HCEC 1CT (cell line): ENCODE results near the gene STAT1.
A peak's percentile ranks its signal among the peaks of the same experiment; 100 is the strongest.

Experiments used
- DNase-seq: peaks from one replicate; pipeline ENCODE4 v3.0.0-alpha.2; 2017

The STAT1 gene

GRCh38 chr2:191013932-191014652 is at the start of gene STAT1:
TSS of gene STAT1 (minus strand) at chr2:191014171. CDS start at chr2:191010003, 4,168 bp downstream.
- peak; percentile 91 for DNase-seq

DNA sequence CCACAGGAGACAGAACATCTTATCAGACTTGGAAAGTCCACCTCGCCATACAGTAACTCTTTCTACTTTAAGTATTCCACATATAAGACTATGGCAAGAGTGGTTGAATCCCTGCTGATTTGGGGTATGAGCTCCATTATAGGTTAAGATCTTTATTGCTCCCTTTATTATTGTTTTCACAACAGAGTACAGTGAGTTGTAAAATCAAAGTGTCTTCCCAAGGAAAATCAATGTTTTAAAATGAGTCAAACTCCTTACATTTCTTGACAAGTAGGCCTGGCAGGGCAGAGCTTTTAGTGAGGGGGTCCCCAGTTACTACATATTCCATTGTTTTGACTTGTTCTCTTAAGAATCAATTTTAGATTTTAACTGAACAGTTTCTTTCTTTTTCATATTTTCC is 49.6 kb upstream of the STAT1 start:
- DNase-seq: no peak

DNA sequence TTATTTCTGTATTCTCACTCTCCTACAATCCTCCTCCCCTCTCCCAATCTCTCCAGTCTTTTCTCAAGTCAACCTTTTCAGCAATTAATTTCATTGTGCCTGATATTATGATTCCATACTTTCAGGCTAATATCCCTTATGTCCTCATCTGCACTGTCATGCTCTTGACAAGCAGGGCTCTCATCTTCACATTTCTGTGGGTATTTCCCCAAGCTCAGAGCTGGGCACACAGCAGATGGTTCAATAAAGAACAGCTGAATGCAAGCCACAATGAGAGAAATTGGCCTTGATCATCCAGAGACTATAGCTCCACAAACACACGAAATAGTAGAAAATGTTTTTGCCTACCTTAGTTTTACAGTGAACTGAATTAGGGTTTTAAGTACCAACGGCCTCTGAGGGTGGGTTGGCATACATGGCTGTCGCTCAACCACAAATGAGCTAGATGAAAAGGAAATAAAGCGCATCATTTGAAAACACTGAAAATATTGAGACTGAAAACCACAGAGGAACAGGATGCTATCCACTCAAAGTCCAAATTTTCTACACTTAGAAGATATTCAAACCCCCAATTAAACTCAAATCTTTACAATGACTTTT is 47.5 kb upstream of the STAT1 start:
- no peak for DNase-seq

DNA sequence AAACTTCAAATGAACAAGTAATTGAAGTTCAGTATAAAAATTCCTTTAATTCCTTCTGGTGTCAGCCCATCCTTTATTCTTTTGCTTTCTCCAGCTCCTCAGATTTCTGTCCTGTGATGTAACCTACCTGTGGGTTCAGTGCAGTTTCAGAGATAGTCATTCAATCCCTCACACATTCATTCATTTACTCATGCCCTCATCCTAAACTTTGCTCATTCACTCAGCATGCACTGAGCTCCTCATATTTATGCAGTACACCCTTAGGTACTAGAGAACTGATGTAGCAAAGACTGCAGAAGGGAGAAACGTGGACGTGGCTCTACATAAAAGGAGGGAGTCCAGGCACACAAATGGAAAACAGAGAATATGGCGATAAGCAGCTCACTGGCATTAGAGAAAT is 45.3 kb upstream of the STAT1 start:
- DNase-seq: no peak

GRCh38 chr2:191056228-191056627 is 42.3 kb upstream of the STAT1 start:
- no peak for DNase-seq

GRCh38 chr2:191053256-191053655 is 39.3 kb upstream of the STAT1 start:
- DNase-seq: no peak

GRCh38 chr2:191051825-191052778 is 38.1 kb upstream of the STAT1 start:
- peak; percentile 67 for DNase-seq

DNA sequence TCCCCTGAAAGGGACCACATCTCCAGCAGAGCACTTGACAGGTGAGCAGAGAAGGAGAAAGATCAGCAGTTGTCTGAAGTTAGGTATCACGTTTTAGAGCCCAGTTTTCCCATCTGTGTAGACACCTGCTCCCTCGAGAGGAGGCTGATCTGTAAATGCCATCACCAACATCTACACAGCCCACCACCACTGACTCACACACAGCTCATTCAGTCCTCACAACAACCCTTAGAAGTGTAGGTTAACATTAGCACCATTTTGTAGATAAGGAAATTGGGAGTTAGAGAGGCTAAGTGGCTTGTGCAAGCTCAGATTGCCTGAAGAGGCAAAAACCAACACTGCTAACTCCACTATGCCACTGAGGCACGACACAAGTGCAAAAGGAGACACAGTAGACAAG is 37.2 kb upstream of the STAT1 start:
- peak; percentile 27 for DNase-seq

DNA sequence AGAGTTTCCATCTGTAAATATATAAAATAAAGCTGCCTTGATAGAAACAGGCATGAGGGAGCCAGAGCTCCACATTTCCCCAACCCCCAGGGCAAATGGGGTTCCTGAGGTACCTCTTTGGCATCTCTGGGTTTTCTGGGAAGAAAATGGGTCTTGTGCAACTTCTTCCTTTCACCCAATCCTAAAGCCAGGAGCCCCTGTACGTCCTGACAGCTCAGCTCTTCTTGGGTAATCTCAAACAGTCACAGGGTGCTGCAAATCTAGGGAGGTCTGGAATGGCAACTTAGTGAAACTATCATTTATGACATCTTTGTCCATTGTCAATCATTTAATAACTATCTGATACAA is 36.6 kb upstream of the STAT1 start:
- DNase-seq: peak; percentile 90

GRCh38 chr2:191049728-191050639 is 36.0 kb upstream of the STAT1 start:
- DNase-seq: peak; percentile 86

DNA sequence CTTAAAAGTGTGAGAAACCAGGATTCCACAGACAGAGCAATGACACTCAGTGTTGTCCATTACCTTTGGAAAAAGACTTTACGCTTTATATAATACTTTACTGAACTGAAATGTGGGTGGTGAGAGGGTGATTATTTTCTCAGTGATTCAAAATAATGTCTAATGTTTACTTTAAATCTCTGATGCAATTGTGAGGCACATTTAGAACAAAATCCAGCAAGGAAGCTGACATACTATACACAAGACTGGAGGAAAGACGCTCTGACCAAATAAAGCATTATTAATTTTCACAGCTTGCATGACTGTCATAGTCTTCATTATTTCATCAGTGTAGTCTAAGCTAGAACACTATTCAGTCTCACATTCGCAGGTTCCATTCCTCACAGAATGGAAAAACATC is 34.1 kb upstream of the STAT1 start:
- peak; percentile 84 for DNase-seq

GRCh38 chr2:191045141-191045540 is 31.2 kb upstream of the STAT1 start:
- peak; percentile 7 for DNase-seq

- peak; percentile 73 for DNase-seq
Observed at GRCh38 chr2:191043438-191043837, 29.5 kb upstream of the STAT1 start.

DNA sequence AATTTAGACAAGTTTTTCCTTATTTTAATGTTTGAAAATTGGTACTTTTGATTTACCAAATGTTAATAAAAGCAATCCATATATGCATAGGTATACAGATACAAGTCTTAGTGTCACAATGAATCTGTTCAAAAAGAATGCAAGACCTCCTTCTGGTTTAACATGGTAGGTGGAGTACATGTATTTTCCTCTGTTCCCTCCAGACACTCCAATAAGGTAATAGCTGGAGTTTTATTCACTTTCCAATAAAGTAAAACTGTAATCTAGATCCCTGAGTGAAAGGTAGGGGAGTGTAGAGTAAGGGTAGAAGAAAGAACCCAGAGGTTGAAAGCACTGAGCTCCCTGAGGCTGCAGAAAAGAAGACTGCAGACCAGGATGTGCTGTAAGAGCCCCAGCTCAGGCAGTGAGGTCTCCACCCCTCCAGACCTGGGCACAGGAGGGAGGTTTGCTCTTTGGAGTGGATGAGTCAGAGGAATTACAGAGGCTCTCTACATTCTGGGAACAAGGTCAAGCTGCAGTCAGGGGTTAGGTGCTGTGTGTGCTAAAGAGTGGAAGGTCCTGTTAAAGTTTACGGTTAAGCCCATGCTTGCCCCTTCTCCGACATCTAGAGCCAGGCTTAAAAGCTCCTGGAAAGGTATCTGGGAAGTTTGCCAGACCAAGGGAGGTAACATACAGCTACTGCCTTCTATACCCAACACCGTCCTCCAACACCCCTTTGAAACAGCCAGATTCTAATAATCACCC is 27.6 kb upstream of the STAT1 start:
- DNase-seq: peak; percentile 78

GRCh38 chr2:191039616-191040015 is 25.6 kb upstream of the STAT1 start:
- DNase-seq: no peak

DNA sequence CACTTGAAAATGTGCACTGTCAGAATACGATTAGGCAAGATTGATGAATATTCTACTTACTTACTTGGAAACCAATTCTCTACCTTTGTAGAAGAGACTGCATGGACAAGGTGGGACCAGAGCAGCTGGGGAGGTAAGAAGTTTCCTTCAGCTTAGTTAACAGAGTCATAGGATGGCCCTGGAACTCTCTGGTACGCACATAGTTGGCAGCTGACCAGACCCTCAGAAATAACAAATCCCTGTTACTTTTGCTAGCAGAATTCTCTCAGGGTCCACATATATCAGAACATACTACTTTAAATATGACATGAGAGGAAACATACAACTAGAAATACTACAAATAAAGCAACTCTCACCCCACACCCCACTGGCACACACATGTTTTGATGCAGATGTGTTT is 24.8 kb upstream of the STAT1 start:
- no peak for DNase-seq

DNA sequence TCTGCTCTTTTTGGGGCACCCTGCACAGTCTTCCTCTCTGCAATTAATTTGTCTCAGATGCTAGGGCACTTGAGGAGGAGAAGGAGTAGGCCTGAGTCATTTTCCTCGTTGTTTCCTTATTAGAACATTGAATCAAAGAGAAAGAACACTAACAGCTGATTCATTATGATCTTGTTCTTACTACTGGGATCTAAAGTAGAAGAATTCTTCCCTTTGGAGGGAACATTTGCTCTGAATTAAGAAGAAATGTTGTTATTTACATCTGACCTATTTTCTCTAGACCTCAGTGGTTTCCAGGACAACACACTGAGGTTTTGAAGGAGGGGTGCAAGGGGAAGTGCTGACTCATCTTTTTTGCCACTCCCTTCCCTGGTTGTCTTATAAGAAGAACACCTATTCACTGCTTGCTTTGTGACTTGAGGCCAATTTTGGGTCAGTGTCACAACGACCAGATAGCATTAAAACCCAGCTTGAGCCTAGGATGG is 24.3 kb upstream of the STAT1 start:
- DNase-seq: peak; percentile 87

DNA sequence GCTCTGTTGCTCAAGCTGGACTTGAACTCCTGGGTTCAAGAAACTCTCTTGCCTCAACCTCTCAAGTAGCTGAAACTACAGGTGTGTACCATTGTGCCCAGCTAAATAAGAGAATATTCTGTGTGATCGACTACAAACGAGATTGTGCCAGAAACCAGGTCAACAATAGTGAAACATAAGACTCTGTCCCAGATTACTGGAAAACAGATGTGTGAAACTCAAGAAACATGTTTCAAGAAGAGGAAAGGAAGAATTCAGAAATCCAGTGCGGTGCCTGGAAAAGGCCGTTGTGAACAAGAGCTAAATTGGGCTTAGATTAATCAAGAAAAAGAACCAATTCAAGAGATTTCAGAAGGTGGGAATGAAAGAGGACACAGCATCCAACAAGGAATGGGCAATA is 23.4 kb upstream of the STAT1 start:
- no peak for DNase-seq

GRCh38 chr2:191036363-191036762 is 22.4 kb upstream of the STAT1 start:
- DNase-seq: no peak

GRCh38 chr2:191032588-191033429 is 18.8 kb upstream of the STAT1 start:
- DNase-seq: no peak

DNA sequence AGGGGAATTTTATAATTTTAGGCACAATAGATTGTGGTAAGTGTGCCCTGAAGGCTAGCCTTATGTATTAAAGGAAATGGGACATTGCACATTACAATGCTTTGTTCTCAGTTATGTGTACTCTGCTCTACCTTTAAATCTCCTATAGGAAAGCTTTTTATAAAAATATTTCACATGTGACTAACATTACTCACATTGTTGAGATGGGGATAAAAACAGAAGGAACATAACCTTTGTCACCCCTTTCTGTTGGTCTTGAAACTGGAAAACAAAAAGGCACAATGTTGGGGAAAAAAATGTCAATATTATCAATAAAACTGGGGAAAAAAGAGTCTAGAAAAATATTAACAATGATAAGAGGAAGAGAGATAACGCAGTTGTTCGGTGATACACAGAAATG is 17.3 kb upstream of the STAT1 start:
- no peak for DNase-seq
